ENCODE measurements around the gene TBXAS1.
A peak's percentile ranks its signal among the peaks of the same experiment; 100 is the strongest.

The TBXAS1 gene

GRCh38 chr7:139916717-139917395 is 87.8 kb downstream of the TBXAS1 start:
- DNase-seq, result no peak

GRCh38 chr7:139917851-139918250 is 88.8 kb downstream of the TBXAS1 start:
- no peak for DNase-seq

- DNase-seq, result no peak
Observed at GRCh38 chr7:139918480-139918879, 89.4 kb downstream of the TBXAS1 start.

GRCh38 chr7:139923090-139923489 is 94.0 kb downstream of the TBXAS1 start:
- DNase-seq, result no peak

- DNase-seq, result no peak
Observed at GRCh38 chr7:139924461-139924860, 95.4 kb downstream of the TBXAS1 start.

- DNase-seq, result peak in 1 of 2 experiments; percentile 23
Observed at GRCh38 chr7:139929221-139929620, 100.2 kb downstream of the TBXAS1 start.

- DNase-seq, result no peak
Observed at GRCh38 chr7:139930286-139930965, 101.4 kb downstream of the TBXAS1 start.

GRCh38 chr7:139931190-139931934 is 102.3 kb downstream of the TBXAS1 start:
- peak; percentile 25 to 46 for DNase-seq

- no peak for DNase-seq
Observed at GRCh38 chr7:139932531-139932930, 103.5 kb downstream of the TBXAS1 start.

- DNase-seq, result no peak
Observed at GRCh38 chr7:139936760-139937310, 107.8 kb downstream of the TBXAS1 start.

GRCh38 chr7:139937715-139938114 is 108.7 kb downstream of the TBXAS1 start:
- DNase-seq, result no peak

GRCh38 chr7:139940866-139941265 is 111.8 kb downstream of the TBXAS1 start:
- DNase-seq, result no peak

GRCh38 chr7:139941421-139941820 is 112.4 kb downstream of the TBXAS1 start:
- DNase-seq, result no peak

- no peak for DNase-seq
Observed at GRCh38 chr7:139941866-139942265, 112.8 kb downstream of the TBXAS1 start.

GRCh38 chr7:139942636-139943035 is 113.6 kb downstream of the TBXAS1 start:
- no peak for DNase-seq

- no peak for DNase-seq
Observed at GRCh38 chr7:139943401-139943800, 114.3 kb downstream of the TBXAS1 start.

- DNase-seq, result no peak
Observed at GRCh38 chr7:139944248-139944647, 115.2 kb downstream of the TBXAS1 start.

- no peak for DNase-seq
Observed at GRCh38 chr7:139946533-139946932, 117.5 kb downstream of the TBXAS1 start.

- no peak for DNase-seq
Observed at GRCh38 chr7:139947021-139947420, 118.0 kb downstream of the TBXAS1 start.

GRCh38 chr7:139948167-139948566 is 119.1 kb downstream of the TBXAS1 start:
- DNase-seq, result no peak

GRCh38 chr7:139948587-139949335 is 119.7 kb downstream of the TBXAS1 start:
- DNase-seq, result no peak

GRCh38 chr7:139949629-139950028 is 120.6 kb downstream of the TBXAS1 start:
- DNase-seq, result no peak
